HG03354 (cell line): ENCODE results near the gene TRIM63.

Source experiments
- ATAC-seq: cut with Tn5 transposase; IDR thresholded peaks from one replicate; pipeline ENCODE4 v1.9.1; 2021; ENCODE audit warnings: mild to moderate bottlenecking; ENCODE audit not compliant: unreplicated experiment, poor library complexity, severe bottlenecking

Gene TRIM63

DNA sequence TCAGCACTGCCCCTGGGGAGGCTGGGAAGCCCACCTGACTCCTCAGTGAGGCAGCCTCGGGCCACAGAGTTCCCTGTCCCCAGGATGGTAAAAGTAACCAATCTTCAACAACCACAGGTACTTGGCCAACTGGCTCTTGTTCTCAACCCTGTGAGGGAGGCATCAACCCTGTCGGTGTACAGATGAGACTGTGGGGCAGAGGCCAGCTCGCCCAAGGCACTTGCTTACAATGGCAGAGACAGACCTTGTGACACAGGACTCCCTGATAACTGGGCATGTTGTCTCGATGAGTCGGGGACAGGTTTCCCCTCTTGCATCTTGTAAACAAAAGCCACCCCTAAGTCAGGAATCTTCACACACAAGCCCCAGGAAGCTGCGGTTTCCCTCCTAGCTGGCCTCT, 29.5 kb downstream of the TRIM63 start:
- ATAC-seq: no peak

DNA sequence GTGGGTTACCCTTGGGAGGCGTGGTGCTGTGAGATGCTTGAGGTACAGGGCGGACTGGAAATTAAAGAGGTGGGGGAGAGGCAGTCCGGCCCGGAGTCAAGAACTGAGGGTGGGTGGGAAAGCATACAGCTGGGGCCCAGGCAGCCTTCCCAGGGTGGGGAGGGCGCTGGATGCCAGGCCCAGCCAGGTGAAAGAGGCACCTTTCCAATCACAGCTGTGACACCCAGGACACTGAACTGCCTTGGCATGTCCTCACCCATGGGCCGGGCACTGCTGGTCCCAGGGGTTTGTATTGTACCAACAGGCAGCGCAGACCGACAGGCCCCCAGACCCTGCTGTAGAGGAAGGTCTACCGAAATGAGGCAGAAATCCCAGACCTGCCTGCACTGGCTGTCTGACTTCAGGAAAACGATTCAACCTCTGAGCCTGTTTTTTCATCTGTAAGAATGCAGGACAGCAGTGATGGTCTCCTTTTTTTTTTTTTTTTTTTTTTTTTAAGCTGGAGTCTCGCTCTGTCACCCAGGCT, 30.6 kb downstream of the TRIM63 start:
- no peak for ATAC-seq

DNA sequence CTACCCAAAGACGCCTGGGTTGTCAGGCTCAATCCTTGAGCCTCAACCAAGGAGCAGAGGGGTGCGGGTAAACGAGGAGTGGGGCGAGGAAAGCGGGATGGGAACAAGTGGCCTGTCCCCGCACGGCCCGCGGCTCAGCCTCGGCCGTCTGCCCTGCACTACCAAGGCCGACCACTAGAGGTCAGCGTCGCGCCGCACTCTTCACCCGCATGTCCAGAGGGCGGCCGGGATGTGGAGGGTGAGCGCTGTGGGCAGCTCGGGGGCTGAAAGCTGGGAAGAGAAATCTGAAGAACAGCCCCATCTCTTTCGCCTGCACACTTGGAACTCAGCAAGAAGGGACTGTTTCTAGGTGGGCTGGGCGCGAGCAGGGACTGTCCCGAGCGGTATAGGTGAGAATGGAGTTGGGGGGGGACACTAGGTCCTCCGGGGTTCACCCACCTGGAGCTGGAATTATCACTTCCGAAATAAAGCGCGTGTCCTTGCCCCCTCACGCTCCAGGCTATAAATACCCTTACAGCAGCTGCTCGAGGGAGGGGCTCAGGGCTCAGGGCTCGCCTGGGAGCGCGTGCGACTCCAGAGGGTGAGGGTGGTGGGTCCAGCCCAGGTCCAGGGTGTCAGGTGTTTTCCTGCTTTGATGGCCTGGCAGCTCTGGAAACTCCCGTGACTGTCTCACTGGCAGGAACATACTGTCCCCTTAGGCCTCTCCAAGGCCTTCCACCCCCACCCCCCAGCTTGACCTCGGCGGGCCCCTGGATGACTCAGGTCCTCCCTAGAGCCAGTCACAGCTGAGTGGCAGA, 31.3 kb downstream of the TRIM63 start:
- ATAC-seq: peak; percentile 75

DNA sequence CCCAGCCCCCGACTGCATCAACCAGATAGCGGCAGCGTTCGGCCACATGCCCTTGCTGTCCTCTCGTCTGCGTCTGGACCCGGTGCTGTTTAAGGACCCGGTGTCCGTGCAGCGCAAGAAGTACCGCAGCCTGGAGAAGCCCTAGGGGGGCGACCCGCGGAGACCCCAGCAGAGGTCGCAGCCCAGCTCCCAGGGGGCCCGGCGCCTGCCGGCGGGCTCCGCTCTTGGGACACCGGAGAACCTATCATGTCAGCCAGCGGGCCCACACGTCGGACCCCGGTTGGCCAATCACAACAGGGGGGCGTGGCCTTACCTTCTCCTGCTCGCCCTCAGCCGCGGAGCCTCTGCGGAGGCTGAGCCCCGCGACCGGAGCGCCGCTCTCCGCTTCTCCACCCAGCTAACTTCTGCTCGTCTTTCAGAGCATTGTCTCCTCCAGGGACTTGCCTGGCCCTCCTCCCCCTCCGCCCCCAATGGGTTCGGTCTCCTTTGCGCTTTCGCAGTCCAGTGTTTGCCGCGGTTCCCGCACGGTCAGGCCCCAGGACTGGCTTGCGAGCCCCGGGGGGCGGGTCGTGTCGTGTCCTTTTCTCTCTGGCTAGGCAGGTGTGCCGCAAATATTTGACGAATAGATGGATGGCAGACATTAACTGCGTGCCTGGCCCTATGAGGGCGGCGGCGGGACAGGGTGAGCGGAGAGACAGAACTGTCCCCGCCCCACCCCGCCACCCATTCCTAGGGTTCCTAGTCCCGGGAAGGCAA, 32.0 kb downstream of the TRIM63 start:
- peak; percentile 91 for ATAC-seq

DNA sequence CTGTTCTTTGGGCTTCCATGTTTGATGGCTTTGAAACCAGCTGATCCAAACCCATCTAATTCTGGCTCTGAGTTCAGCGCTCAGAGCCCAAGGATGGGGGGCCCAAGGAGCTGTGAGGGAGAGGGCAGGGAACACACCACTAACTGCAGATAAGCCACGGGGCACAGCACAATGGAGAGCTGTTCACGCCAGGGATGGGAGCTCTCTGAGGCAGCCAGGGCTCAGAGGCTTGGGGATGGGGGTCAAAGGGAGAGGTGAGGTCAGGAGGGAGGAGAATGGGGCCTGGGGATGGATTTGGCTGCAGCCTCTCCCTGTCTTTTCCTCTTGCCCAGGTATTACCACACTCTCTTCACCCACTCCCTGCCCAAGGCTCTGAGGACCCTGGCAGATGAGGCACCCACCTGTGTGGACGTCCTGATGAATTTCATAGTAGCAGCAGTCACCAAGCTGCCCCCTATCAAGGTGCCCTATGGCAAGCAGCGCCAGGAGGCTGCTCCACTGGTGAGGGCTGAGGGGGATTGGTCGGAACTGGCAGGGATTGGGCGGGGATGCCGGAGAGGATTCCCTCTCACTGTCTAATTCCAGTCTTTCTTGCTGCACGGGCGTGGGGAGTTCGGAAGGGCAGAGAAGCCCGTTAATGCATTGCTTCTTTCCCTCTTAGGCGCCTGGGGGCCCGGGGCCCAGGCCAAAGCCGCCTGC, 32.8 kb downstream of the TRIM63 start:
- no peak for ATAC-seq

DNA sequence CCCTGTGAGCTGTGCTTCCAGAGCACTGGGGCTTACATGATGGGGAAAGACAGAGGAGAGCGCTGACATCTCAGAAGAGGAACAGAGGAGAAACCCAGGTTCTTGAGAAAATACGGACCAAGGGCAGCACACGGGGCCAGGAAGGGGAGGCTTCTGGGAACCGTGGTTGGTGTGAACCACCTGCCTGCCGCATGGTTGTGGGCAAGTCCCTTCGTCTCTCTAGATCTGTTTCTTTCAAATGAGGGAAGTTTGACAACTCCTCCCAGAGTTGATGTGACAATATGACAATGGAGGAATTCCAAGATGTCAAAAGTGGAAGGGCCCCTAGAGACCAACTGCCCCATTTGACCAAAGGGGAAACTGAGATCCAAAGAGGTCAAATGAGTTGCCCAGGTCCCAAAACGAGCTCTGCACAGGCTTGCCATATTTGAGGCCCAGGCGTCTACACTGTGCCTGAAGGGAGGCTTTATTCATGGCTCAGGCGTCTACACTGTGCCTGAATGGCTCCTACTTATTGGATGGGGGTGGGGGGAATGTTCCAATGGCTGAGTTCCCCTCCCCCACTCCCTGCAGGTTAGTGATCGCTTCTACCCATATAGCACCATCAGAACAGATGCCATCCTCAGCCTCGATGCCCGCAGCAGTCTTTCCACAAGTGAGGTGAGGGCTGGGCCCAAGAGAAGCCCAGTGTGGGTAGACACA, 34.6 kb downstream of the TRIM63 start:
- no peak for ATAC-seq

DNA sequence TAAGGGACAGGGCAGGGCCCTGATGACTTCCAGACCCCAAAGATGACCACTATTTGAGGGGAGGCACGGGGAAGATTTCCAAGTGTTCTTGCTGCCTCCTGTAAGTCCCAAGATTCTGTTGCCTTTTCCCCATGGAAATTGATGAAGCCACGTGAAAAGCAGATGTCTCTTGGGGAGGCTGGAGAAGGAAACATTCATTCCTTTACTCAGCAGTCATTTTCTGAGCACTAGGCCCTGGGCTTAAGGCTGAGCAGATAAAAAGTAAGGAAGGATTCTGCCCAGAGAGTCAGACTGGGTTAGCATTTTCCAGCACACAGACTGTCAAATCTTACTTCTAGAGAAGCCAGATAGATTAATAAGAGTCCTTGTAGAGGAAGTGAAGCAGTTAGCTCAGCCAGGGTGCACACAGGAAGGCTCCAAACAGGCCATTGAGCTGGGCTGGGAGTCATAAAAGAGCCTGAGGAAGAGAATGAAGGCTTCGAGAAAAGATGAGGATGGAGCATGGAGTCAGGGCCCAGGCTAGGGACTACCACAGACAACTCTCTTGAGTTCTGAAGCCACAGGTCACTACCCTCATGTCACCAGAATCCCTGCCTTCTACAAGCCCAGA, 35.7 kb downstream of the TRIM63 start:
- ATAC-seq: no peak

DNA sequence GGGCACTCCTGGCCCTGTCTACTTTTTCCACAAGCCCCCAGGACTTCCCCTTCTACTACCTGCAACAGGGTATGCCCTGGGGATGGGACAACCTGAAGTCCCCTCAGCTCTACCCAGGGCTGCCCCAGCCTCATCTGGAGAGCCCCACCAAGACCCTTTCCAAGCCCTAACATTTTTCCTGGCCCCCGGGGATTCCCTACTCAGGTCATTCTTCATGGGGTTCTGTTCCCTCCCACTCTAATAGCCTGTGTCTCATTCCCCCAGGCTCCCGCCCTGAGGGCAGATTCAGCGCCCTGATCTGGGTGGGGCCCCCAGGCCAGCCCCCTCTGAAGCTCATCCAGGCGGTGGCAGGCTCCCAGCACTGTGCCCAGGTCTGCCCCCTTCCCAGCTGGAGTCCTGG, 36.2 kb downstream of the TRIM63 start:
- ATAC-seq: no peak

DNA sequence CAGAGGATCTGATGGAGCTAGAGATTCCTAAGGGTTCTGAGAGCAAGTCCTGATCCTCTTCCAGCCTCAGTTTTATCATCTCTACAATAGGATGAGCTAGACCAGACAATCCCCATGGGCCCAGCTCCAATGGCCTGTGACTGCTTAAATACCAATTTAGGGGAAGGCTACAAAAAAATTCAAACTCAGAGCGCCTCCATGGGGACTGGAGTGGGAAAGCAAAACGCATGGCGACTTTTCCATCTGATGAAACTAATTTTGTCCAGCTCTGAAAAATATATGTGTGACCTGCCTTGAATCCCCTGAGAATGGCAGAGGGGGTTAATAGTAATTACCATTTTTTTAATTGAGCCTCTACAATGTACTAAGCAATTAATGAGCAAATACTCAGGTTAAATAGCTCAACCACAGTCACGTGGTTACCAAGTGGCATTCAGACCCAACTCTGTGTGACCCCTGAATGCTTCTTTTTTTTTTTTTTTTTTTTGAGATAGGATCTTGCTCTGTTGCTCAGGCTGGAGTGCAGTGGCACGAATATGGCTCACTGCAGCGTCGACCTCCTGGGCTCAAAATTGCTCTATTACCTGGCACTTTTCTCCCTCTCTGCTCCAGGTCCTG, 37.5 kb downstream of the TRIM63 start:
- ATAC-seq: no peak

DNA sequence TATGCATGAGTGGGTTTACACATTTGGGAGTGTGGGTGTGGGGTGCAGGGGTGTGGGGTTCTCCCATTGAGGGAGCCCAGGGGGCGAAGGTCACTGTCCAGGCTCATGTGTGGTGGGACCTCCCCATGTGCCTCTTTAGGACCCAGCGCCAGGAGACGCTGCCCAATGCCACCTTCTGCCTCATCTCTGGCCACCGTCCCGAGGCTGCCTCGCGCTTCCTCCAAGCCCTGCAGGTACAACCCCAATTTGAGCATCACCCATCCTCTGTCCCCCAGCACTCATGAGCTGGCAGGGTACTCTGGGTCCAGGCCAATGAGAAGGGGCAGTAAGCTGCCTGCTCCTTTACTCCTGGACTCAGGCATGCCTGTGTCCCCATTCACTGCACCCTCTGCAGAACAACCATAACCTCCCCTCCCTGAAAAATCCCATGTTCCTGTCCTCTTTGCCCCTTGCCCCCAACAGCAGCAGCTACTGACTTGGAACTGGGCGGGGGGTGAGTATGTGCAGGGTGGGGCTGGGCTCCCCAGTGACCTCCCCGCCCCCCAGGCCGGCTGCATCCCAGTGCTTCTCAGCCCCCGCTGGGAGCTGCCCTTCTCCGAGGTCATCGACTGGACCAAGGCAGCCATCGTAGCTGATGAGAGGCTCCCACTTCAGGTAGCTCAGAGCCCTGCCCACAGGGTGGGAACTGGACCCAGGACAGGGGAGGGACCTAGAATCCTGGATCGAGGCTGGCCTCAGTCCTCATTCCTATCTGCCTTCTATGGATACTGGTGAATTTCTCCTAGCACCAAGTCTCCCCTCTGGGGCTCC, 38.2 kb downstream of the TRIM63 start:
- ATAC-seq: no peak

DNA sequence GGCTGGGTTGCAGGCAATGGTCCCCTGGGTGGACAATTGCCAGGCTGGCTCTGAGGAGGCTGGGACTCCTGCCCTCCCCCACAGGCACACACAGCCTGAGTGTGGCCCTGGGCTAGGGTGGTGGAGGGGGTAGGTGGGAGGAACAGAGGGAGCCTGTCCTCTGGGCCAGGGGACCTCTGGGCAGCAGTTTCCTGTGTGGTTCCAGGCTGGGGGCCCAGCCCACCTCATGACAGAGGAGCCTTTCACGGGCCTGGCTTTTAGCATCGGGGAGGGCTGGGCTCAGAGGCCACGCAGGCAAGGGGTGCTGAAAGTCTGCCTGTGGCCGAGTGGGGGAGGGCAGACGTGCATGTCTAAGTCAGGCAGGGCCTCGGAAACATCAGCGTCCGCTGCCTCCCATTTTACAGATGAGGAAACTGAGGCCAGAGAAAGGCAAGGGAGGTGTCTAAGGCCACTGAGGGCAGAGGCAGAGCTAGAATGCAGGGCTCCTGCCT, 38.9 kb downstream of the TRIM63 start:
- ATAC-seq: no peak

DNA sequence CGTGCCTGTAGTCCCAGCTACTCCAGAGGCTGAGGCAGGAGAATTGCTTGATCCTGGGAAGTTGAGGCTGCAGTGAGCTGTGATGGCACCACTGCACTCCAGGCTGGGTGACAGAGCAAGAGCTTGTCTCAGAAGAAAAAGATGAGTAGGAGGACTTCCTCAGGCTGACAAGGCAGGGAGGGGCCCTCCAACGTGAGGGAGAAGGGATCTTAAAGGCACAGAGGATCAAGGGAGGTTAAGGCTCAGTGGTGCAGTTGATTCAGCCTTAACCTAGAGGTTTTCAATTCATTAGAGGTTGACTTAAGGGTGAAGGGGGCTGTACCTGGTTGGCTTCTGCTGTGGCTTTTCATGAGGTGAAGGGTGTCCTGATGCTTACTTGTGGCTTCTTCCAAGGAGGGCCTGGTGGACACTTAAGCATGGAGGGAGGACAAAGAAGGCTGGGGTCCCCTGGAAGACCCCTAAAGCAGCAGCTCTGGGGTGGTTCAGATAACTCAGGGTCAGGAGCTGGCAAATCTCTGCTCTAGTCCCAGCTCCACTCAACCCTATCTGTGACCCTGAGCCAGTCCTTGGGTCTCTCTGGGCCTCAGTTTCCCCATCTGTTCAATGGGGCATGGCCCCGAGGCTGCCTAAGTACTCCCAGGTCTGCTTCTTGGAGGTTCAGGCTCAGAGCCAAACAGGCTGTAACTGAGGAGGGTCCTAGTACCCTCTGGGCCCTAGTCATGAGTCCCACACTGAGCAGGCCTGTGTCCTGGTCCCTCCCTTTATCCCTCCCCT, 39.5 kb downstream of the TRIM63 start:
- ATAC-seq: no peak

DNA sequence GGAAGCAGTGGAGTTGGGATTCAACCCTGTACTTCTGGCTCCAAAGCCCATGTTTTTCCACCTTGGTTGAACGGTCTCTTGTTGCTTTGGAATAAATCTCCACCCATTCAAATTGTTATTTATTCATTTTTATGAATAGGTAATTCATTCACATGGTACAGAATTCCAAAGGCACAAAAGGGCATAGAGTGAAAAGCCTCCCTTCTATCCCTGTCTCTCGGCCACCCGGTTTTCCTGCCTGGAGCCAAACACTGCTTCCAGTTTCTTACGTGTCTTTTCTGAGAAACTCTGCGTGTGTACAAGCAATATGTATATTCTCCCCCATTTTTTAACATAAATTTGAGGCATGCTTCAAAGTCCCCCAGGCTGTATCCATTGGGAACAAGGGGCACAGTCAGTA, 41.9 kb downstream of the TRIM63 start:
- no peak for ATAC-seq

DNA sequence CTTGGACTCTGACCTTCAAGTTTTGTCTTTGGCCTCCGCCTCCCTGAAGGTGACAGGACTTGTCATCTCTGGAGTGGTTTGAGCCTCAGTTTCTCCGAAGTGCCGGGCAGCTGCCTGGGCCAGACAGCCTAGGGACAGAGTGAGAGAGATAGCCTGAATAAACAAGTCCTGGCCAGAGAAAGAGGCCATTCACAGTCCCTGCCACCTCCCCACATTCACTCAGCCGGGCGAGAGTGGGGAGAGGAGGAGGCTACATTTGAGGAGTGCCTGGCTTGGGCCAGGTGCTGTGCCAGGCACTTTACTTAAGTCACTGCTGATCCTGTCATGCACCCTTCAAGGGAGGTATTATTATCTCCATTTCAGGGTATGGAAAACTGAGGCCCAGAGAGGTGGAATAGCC, 42.4 kb downstream of the TRIM63 start:
- ATAC-seq: no peak

DNA sequence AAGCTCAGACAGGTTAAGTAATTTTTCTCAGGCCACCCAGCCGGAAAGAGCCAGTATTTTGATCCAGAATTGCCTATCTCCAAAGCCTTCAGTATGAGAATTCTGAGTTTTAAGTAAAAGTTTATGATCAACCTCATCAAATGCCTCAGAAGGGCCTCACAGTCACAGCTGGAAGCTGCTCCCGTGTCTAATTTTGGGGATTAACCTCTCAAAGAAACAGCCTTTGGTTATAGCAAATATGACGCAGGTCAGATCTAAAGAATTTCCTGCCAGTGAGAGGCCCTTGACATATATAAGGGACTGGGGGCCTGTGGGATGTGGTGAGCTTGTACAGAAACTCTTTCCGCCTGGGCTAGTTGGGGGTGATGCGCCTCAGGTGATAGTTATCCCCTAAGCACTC, 43.6 kb downstream of the TRIM63 start:
- ATAC-seq: no peak

DNA sequence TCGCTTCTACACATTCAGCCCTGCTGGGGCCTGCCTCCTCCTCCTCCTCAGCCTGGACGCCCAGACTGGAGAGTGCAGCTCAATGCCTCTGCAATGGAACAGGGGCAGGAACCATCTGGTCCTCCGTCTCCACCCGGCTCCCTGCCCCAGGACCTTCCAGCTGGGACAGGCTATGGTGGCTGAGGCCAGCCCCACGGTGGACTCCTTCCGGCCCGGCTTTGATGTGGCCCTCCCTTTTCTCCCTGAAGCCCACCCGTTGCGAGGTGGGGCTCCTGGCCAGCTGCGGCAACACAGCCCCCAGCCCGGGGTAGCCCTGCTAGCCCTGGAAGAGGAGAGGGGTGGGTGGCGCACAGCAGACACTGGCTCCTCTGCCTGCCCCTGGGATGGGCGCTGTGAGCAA, 44.4 kb downstream of the TRIM63 start:
- ATAC-seq: no peak

DNA sequence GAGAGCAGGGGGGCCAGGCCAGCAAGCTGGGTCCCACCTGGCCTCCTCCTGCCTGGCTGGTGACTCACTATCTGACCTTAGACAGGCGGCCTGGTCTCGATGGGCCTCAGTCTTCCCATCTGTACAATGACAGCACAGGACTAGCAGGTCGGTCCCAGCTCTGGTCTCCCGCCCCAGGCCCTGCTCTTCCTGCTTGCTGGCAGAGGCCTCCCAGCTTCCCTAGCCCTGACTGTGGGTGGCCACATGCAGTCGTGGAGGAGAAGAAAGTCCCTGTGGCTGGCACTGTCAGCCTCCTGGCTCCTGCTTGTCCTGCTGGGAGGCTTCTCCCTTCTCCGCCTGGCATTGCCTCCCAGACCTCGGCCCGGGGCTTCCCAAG, 45.0 kb downstream of the TRIM63 start:
- no peak for ATAC-seq
